GM19043 (cell line): ENCODE measurements around the gene MGAM2.

Experiments used
- ATAC-seq: cut with Tn5 transposase; IDR thresholded peaks from one replicate; pipeline ENCODE4 v1.9.1; 2021; ENCODE audit warnings: low read depth; ENCODE audit not compliant: unreplicated experiment

The MGAM2 gene

DNA sequence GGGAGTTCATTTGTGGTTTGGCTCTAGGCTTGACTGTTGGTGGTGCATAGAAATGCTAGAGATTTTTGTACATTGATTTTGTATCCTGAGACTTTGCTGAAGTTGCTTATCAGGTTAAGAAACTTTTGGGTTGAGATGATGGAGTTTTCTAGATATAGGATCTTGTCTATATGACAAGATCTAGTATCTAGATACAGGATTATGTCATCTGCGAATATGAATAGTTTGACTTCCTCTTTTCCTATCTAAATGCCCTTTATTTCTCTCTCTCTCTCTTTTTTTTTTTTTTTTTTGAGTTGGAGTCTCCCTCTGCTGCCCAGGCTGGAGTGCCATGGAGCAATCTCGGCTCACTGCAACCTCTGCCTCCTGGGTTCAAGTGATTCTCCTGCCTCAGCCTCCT is 62.9 kb downstream of the MGAM2 start:
- no peak for ATAC-seq

- no peak for ATAC-seq
Observed at GRCh38 chr7:142175594-142175993, 64.1 kb downstream of the MGAM2 start.

GRCh38 chr7:142176901-142177300 is 65.4 kb downstream of the MGAM2 start:
- ATAC-seq, result no peak

GRCh38 chr7:142177869-142178268 is 66.4 kb downstream of the MGAM2 start:
- no peak for ATAC-seq

DNA sequence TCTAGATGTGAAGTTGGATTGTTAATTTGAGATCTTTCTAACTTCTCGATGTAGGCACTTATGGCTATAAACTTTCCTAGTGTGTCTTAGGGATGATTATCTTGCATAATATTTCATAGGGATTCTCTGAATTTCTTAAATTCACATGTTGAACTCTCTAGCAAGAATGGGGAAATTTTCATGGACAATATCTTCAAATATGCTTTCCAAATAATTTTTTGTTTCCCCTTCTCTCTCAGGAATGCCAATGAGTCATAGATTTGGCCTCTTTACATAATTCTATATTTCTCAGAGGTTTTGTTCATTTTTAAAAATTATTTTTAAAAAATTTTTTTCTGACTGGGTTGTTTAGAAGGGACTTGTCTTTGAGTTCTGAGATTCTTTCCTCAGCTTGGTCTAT is 68.9 kb downstream of the MGAM2 start:
- no peak for ATAC-seq

DNA sequence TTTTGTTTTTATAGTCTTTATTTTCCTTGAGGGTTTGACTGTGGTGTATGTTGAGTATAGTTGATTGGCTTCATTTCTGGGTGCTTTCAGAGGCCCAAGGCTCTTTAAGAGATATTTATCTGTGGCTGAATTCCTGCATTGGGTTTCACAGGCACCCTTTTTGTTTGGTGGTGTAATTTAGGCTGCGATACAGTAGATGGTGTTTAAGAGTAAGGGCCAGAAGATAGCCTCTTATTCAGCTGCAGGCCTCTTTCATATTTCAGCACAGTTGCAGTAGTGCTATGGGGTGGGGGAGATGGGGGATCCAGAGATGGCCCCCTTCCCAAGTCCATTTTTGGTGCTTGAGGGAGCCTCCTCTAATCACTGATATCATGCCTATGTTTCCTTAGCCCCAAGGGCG is 69.7 kb downstream of the MGAM2 start:
- ATAC-seq, result no peak

DNA sequence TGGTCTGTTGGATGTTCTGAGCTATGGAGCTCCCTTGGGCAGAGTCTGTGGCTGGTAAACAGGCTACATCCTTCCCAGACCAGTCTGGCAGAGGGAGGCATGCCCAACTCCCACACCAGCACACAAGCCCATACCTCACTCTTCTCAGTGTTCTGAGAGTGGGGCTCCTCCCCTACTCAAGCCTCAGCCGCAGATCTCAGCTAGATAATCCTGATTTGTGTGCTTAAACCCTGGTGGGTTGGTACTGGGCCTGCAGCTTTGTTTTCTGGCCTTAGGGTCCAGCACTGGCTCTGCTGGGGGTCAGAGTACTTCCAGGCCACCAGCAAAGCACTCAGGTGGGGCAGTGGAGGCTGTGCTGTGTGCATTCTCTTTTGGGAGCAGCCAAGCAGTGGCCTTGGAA is 70.4 kb downstream of the MGAM2 start:
- no peak for ATAC-seq

DNA sequence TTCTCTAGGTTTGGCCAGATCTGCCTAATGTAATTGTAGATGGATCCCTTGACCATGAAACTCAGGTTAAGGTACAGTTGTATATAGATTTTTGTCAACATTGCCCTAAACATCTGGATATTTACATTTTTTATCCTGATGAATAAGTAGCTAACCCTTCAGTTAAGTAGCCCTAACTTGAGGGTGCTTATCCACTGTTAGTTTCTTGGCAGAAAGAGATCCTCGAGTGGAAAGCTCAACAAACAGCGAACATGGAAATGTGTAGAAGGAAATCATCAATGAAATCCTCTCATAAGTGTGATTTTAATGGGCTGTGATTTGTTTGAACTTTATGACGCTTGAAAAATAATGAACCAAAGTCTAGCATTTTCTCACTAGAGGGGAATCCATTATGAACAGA is 73.6 kb downstream of the MGAM2 start:
- ATAC-seq, result no peak

DNA sequence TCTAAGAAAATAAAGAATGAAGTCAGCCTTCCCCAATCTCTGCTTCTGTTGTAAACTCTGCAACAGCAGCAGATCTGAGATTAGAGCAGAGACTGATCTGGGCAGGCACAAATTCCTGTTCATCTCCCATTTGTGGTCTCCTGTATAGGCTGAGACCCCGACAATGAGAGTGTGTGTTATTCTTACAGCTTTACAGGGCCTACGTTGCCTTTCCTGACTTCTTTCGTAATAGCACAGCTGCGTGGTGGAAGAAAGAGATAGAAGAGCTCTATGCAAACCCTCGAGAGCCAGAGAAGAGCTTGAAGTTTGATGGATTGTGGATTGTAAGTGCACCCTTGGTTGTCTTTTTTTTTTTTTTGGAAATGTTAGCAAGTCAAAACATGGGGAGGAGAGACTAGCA is 74.3 kb downstream of the MGAM2 start:
- ATAC-seq, result no peak

- ATAC-seq, result no peak
Observed at GRCh38 chr7:142188154-142188553, 76.6 kb downstream of the MGAM2 start.

- ATAC-seq, result no peak
Observed at GRCh38 chr7:142188846-142189245, 77.3 kb downstream of the MGAM2 start.

- no peak for ATAC-seq
Observed at GRCh38 chr7:142194201-142194600, 82.7 kb downstream of the MGAM2 start.

GRCh38 chr7:142196066-142196840 is 84.7 kb downstream of the MGAM2 start:
- ATAC-seq, result no peak

- ATAC-seq, result no peak
Observed at GRCh38 chr7:142200206-142200605, 88.7 kb downstream of the MGAM2 start.

- no peak for ATAC-seq
Observed at GRCh38 chr7:142228537-142229104, 117.1 kb downstream of the MGAM2 start.

DNA sequence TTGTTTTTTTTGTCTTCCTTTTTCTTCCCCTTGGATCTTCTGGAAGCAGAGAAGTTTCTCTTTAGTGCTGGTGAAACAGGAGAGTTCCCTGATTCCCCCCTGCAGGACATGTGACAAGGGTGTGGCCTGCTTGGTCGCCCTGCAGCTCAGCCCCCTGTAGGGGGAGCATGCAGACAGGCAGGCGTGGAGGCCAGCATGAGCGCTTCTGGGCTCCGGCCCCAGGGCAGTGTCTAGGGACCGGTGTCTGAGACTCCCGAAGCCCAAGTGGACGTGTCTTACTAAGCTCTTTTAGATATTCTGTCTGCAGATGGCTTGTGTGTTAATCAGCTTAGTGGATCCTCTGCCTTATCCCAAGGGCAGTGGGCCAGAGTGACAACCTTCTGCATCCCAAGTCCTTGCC is 120.2 kb downstream of the MGAM2 start:
- ATAC-seq, result no peak

- no peak for ATAC-seq
Observed at GRCh38 chr7:142240546-142240945, 129.0 kb downstream of the MGAM2 start.

DNA sequence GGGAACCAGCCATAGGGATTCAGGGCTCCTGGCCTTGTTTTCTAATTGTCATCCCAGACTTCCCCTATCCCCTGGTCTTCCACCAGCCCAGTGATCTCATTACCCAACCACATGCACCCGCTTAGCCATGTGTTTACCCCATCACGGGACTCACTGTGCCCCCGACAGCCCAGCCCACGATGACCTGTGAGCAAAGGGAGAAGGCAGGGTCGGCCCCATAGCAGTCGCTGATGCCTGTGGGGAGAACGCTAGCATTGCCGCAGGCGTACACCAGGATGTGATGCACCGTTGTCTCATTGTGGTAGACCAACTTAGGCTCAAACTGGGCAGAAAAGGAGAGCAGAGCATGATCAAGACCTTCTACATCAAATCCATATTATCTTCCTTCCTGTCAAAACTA is 132.3 kb downstream of the MGAM2 start:
- no peak for ATAC-seq

DNA sequence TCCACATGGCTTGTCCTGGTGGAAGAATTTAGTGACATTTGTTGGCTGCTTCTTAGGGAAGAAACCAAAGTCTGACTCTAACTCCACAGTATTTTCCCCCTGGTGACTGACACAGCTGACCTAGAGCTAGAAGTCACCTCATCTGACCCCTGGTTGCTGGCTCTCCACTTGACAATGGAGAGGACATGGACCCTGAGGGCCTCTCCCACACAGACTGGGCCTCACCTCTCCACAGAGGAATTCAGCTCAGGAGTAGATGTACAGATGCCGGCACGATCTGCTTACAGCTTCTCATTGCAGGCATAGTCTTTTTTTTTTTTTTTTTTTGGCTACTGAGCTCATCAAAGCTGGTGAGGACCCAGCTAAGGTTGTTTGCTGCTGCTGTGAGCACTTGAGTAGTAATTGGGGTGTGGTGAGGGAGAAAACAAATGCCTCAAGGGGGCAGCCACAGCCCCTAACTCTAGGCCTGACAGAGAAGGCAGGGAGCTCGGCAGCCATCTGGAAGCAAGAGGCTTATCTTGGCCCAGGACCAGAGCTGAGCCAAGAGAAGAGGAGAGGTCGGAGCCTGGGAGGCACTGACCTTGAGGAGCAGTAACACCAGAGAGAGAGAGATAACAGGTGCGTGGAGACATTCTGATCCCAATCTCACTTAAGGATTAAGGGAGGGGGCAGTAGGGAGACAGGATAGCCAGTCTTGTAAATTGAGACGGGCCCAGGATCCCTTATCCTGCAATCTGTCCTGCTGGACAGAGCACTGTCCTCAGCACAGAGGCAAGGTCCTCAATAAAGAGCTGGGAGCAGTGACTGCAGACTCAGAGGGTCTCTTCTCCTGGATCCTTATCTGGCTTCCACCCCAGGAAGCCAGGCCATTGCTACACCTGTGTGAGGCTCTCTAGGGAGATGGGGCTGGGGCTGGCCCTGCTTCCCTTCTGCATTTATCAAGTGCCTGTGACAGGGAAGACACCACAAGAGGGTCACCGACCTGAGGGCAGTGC is 136.9 kb downstream of the MGAM2 start:
- no peak for ATAC-seq

DNA sequence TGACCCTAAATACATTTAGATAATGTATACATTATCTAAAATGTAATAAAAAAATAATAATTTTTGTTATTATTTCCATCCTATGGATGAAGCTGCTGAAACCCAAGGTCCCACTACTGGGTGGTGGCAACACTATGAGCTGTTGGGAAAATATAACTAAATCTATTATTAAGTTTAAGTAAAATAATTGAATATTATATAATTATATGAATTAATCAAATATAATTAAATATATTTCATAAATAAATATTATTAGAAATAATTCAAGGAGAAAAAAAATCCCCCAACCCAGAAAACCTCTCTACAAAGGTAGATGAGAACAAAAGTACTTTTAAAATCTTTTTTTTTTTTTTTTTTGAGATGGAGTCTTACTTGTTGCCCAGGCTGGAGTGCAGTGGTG is 138.4 kb downstream of the MGAM2 start:
- ATAC-seq, result no peak

GRCh38 chr7:142250705-142251104 is 139.2 kb downstream of the MGAM2 start:
- no peak for ATAC-seq
